Measurements from ENCODE around the gene RHBDF2.

Gene RHBDF2

DNA sequence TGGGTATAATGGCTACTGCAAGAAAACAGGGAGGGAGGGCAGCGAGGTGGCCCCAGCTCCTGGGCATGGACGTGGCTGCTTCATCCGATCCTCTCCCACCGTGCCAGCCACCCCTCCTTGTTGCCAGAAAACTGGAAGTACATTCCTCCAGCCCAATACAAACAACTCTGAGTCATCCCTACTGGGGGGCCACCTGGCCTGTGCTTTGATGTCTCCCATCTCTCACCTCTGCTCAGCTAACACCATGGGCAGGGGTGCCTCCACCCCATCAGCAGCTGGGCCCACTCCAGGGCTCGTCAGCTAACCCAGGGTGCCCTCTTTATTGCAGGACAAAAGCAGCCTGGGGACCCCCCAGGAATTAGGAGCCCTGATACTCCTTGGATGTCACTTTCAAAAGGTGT lies 2.0 kb downstream of the RHBDF2 start:
- DNase-seq = no peak

- no peak for DNase-seq
These were observed 2.4 kb downstream of the RHBDF2 start for GRCh38 chr17:76498876-76499251.

GRCh38 chr17:76497979-76498875 lies 3.0 kb downstream of the RHBDF2 start:
- DNase-seq = no peak

DNA sequence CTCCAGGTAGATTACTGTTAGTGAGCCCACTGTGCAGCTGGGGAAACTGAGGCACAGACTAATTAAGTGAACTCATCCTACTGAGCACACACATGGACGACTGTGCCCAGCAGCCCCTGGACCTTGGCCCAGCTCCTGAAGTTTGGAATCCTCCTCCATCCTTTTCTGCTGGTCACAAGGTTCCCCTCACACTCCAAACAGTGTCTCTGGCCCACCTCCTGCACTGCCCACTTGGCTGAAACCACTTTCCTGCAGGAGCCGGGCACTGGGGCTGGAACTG lies 3.6 kb downstream of the RHBDF2 start:
- DNase-seq = no peak

GRCh38 chr17:76496464-76496863 lies 4.8 kb downstream of the RHBDF2 start:
- no peak for DNase-seq

GRCh38 chr17:76495663-76496400 lies 5.4 kb downstream of the RHBDF2 start:
- no peak for DNase-seq

DNA sequence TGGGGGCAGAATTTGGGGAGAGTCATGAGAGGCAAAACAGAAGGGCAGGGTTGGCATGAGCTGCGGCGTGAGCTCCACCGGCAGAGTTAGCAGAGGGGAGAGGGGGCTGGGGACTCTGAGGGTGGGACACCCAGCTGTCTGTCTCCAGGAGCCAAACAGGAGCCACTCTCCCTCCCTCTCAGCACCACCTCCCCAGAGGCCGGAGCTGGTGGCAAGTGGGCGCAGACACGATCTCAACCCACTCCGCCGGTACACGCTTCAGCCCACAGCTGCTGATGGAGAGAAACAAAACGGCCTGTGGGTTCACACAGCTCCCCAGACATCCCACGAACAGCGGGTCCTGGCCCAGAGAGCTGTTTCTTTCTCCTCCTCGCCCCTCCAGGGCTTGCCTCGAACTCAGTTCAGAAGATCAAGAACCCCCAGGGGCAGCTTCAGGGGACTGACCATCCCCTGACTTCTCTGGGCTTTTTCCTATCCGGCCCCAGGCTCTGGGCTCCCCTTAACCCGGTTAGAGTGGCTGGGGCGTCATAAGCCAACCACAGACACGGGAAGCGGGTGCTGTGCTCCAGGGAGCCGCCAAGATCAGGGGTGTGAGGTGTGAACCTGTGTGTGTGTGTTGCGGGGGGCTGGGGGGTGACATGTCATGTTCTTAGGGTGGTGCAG lies 7.6 kb downstream of the RHBDF2 start:
- peak in 1 of 2 donors; percentile 29 for DNase-seq

DNA sequence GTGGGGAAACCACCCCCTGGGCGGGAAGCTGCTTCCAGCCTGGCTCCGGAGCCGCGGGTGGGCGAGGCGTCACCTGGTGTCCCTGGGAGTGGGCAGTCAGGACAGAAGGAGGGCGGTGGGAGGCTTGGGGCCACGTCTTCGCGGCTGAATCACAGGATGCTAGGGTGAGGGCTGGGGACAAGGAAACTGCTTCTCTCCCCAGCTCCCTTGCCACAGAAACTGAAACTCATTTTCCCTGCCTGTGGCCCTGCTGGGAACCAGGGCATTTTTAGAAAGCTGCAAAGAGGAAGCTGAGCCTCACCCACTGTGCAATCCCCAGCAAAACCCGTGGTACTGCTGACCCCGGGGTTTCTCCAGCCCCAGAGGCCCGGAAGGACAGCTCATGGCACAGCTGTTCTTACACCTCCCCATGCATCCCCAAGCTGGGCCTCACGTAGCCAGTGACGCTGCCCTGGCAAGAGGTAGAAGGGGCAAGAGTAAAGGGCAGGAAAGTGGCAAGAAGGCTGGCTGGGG lies 8.2 kb downstream of the RHBDF2 start:
- peak; percentile 33 to 58 for DNase-seq

GRCh38 chr17:76492123-76492988 lies 8.9 kb downstream of the RHBDF2 start:
- no peak for DNase-seq

DNA sequence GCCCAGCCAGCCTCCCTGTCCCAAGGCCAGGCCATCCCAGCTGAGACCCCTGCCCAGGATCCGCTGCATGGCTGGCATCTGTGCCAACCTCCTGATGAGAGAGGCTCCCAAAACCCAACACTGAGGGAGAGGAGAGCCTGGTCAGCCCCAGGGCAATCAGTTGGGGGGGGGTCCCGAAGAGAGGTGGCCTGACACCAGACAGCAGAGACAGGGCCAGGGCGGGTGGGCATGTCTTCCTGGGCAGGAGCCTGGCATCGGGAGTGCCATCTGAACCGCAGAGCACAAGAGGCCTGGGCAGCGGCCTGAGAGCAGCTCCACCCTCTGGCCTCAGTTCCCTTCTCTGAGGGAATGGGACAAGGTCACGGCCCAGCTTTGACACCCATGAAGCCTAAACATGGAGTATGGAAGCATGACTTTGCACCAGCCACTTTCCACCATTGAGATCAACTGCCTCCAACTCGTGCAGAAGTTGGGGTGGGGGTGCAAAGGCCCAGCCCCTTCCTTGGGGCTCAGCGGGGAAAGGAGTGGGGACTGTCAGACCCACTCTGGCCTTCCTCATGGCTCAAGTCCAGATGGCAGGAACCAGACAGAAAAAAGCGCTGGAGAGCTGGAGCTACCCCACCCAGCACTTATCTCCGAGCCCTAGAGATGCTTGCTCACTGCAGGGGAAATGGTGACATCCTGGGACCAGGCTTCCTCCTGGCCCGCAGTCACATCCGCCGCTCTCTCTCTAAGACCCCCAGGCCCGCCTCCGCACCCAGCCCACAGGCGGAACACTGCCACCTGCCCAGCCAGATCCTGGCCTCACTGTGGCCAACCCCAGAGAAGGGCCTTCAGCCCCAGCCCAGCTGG lies 9.7 kb downstream of the RHBDF2 start:
- no peak for DNase-seq

DNA sequence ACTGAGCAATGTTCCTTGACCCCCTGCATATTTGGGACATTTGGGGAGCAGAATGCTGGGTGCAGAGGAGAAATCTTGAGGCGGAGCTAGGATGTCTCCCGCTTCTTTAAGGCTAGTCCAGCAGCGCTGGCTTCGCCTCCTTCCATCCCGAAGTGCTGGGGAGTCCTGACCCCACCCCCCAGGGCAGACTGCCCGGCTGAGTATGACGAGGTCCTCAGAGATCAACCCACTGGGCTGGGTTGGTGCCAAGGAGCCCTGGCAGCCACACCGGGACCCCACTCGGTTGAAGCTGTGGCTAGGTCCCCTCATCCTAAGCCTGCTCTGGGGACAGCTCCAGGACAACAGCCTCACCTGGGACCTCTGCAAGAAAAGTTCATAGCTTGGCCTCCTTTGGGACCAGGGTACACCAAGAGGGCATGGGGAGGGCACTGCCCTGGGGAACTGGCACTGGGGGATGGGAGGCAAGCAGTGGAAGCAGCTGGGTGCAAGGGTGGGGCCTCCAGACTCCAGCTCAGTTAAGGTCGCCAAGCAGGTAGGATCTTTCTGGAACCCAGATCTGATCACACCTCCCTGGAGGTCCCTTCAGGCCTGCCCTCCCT lies 11.0 kb downstream of the RHBDF2 start:
- no peak for DNase-seq

DNA sequence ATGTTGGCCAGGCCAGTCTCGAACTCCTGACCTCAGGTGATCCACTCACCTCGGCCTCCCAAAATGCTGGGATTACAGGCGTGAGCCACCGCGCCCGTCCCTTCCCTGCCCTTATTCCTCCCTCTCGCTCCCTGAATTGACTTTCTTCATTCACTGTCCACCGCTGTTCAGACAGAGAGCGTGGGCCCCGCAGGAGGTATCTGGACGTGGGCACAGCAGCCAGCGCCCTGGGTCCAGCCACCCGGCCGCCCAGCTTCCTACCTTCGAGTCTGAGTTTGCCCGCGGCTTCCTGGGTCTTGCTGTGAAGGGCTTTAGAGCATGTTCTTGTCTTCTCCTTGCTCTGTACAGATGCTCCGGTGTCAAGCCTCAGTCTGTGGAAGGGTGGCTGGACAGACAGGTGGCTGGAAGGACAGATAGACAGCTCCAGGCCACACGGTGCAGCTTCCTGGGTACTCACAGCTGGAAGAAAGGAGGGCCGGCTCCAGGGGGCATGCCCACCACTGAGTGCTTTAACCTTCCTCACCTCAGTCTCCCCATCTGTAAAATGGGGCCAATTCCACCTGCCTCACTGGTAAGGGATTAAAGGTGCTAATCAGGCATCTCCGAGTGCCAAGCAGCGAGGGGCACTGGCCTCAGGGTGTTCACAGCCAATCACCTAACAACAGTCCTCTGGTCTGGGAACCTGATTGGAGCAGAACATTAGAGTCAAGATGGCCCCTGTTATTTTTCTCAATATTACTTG lies 13.6 kb downstream of the RHBDF2 start:
- DNase-seq = no peak

- no peak for DNase-seq
These were observed 15.7 kb downstream of the RHBDF2 start for GRCh38 chr17:76485569-76485968.

DNA sequence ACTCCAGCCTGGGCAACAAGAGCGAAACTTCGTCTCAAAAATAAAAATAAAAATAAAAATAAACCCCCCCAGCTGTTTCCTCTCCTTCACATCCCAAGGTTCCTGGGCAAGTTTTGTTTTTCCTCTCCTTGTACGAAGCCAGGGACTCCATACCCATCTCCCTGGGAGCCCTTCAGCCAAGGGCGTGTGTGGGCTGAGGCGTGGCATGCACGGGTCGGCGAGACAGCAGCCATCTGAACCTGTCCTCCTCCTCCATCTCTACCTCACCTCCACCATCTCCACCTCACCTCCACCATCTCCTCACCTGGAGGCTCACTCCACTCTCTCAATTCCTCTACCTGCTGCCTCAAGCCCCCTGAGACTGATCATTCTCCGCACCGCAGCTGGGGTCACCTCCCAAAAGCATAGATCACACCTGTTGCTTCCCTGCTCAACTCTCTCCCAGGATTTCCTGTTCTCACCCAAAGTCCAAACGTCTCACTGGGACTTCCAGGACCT lies 16.9 kb downstream of the RHBDF2 start:
- no peak for DNase-seq

- no peak for DNase-seq
These were observed 20.1 kb downstream of the RHBDF2 start for GRCh38 chr17:76481071-76481655.

DNA sequence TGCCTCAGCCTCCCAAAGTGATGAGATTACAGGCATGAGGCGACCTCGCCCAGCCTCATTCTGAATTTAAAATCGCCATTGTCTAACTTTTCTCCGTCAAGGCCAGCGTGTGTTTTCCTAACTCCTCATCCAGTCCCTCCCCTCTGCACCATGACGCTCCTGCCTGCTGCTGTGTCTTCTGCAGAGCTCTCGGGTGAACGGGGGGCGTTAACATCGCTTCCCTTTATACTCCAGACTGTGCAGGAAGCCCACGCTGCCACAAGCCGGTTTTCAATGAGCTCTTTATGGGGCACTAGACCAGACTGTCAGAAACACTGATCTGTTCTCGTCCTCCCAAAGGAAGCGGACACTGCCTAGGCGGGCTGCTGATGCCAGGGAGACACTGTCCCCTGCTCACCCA lies 20.6 kb downstream of the RHBDF2 start:
- DNase-seq = no peak

DNA sequence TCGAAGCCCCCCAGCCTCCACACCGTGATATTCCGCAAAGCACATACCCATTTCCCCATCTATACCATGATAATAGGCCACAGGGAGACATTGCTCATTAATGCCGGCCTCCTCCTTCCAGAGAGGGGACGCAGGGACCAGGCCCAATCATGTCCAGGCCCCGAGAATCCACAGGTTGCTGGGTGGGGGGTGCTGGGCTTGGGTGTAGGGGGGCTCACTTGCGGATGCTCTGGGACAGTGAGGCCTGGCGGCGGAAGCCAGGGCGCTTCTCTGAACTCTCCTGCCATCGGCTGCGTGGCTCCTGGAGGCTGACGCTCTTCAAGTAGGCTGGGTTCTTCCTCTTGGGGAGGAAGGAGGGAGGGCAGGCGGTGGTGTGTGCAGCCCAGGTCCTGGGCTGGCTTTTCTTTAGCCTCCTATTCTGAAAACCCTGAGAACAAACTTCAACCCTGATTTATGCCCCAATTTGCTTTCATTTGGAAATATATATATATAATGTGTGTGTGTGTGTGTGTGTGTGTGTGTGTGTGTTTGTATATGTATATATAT lies 21.6 kb downstream of the RHBDF2 start:
- no peak for DNase-seq

- no peak for DNase-seq
These were observed 22.3 kb downstream of the RHBDF2 start for GRCh38 chr17:76478730-76479514.

DNA sequence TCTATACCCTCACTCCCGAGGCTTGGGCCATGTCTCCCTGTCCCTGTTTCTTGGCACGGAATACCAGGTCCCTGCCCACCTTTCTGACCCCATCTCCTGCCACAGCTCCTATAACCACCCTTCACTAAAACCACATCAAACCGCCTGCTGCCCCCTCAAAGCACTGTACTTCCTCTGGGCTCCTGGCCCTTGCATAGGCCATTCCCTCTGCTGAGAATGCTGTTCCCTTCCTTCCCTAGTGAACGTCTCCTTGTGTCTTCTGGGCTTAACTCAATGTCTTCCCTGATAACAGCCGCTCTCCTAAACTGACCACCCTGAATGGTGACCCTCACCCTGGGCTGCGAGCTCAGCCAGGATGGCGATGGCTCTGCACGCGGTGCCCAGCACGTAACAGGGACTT lies 23.1 kb downstream of the RHBDF2 start:
- no peak for DNase-seq
